Middle frontal gyrus (tissue), 1 donor: Measurements from ENCODE around the gene SSX4.
"Not testable (repeated sequence)": the region's sequence is repeated elsewhere in the genome, so short reads cannot be mapped to it uniquely, and the experiment has no call there.

Source experiments
- DNase-seq: peaks from one replicate; pipeline ENCODE4 v3.0.0-alpha.2; 2015; ENCODE audit warnings: low spot score; ENCODE audit errors: extremely low spot score

The SSX4 gene, protein sequence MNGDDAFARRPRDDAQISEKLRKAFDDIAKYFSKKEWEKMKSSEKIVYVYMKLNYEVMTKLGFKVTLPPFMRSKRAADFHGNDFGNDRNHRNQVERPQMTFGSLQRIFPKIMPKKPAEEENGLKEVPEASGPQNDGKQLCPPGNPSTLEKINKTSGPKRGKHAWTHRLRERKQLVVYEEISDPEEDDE

DNA sequence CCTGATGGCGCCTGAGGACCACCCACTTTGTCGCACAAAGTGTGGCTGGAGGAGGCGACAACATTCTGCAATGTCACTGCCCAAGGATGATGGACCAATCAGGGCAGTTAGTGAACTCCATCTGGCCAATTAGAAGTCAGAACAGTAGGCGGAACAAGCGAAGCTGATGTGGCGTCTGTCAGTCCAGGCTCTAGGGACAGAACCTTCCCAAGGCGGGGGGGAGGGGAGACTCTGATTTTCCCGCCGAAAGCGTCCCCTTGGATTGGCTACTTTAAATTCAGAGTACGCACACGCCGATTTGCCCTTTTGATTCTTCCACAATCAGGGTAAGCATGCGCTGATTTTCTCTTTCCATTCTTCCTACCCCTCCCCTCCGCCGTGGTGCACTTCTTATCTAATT lies at the start of gene SSX4:
TSS of gene SSX4 (plus strand) at position 301 of the 400 bp plus-strand sequence. CDS start 515 bp downstream, outside the sequence.
- DNase-seq = not testable (repeated sequence)

DNA sequence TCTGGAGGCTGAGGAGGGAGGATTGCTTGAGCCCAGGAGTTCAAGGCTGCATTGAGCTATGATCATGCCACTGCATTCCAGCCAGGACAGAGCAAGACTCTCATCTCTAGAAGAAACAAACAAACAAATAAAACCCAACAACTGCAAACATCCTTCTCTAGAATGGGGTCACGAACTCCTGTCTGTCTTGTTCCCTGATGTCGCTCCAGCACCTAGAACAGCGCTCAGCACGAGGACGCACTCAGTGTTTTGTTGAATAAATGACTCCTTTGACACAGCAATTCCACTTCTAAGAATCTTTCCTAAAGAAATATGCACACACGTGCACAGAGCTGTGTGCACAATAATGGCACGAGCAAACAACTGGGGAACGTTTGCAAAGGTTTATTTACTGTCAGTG lies 37.3 kb upstream of the SSX4 start:
- not testable (repeated sequence) for DNase-seq

DNA sequence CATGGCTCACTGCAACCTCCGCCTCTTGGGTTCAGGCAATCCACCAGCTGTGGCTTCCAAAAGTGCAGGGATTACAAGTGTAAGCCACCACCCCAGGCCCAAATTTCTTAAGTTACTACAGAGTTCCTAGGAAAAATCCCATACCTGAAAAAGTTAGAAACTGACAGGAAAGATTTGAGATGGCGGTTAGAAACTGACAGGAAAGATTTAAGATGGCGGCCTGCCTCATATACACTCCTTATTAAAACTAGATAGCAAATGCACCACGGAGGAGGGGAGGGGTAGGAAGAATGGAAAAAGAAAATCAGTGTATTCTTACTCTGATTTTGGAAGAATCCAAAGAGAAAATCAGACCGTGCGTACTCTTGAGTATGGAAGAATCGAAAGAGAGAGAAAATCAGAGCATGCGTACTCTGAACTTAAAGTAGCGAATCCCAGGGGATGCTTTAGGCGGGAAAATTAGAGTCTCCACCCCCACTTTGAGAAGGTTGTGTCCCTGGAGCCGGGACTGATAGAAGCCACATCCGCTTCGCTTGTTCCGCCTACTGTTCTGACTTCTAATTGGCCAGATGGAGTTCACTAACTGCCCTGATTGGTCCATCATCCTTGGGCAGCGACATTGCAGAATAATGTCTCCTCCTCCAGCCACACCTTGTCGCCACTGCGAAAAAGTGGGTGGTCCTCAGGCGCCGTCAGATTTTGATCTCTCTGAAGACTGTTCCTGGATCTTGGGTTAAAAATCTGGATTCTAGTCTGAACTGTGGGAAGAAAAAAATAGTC lies 26.8 kb upstream of the SSX4 start, which contains the start of gene SSX3:
TSS of gene SSX3 (minus strand) at position 389 of the 780 bp plus-strand sequence. CDS start 1,454 bp downstream, outside the sequence.
- not testable (repeated sequence) for DNase-seq

DNA sequence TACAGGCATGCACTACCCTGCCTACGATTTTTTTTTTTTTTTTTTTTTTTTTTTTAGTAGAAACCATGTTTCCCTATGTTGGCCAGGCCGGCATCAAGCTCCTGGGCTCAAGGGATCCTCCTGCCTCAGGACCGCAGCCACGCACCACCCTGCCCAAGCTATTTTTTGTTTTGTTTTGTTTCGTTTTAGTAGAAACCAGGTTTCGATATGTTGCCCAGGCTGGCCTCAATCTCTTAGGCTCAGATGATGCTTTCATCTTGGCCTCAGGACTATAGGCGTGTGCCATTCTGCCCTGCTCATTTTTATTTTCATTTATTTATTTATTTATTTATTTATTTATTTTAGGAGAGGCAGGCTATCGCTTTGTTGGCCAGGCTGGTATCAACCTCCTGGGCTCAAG lies 25.7 kb upstream of the SSX4 start:
- DNase-seq = no peak

DNA sequence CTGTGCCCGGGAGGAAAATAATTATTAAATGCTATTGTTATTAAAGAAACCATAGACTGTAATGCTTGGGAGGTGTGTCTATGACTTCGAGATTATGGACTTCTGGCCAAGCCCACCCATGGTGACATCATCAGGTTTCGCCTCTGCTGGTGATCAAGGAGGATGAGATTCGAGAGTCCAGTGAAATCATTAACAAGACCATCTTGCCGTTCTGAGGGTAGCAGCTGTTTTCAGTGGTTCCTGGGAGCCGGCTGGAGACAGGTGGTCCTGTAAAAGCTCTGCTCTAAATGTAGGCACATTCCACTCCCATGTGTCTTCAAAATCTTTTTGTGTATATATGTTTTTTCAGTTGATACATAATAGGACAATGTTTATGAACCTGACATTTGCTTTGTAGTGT lies 24.1 kb upstream of the SSX4 start:
- DNase-seq = not testable (repeated sequence)

DNA sequence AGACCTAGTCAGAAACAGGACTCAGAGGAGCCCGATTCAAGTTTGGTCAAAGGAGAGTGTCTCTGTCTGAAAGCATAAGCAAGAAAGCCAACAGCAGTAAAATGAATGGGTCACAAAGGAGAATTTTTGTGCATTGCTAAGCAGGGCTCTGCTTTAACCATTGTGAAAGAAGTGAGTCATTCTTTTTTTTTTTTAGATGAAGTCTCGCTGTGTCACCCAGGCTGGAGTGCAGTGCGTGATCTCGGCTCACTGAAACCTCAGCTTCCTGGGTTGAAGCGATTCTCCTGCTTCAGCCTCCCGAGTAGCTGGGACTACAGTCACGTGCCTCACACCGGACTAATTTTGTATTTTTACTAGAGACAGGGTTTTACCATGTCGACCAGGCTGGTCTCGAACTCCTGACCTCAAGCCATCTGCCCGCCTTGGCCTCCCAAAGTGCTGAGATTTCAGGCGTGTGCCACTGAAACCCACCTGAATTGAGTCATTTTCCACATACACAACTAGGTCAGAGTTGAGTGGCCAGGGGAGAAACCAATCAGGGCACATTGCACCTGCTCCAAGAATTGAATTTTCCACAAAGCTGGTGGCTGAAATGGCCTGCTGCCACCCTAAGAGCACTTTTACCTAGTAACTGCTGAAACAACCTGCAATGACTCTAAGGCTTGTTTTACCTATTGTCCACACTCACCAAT lies 15.5 kb upstream of the SSX4 start:
- DNase-seq = not testable (repeated sequence)

DNA sequence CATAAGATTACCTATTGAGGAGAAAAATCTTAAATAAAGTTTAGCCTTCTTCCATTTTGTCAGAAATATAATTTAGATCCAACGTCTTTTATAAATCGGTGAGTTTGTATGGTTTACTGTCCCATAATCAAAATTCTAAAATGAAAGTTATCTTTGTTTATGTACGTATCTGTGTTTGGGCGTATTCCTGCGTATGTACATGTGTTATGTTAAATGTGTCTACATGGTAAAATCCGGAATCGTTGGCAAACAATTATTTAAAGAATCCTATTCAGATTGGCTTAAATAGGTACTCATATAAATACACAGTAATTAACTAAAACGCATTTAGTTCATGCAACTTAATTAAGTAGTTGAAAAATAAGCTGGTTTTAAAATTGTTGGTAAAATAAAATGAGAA lies 12.9 kb upstream of the SSX4 start:
- DNase-seq = not testable (repeated sequence)

DNA sequence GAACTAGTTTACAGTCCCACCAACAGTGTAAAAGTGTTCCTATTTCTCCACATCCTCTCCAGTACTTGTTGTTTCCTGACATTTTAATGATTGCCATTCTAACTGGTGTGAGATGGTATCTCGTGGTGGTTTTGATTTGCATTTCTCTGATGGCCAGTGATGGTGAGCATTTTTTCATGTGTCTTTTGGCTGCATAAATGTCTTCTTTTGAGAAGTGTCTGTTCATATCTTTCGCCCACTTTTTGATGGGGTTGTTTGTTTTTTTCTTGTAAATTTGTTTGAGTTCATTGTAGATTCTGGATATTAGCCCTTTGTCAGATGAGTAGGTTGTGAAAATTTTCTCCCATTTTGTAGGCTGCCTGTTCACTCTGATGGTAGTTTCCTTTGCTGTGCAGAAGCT lies 13.6 kb downstream of the SSX4 start:
- not testable (repeated sequence) for DNase-seq

DNA sequence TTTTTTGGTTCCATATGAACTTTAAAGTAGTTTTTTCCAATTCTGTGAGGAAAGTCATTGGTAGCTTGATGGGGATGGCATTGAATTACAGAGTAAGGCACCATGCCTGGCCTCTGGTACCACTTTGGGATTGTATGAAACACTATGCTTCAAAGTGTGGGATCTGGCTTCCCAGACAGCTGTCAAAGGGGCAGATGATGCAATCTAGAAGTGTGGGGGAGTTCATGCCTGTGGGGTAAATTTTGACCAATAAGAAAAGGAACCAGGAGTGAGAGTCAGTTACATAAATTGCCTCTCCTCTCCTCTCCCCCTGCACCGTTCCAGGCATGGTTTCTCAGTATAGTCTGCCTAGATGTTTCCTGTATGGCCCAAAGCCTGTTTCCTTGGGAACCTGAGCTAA lies 14.5 kb downstream of the SSX4 start:
- DNase-seq = not testable (repeated sequence)

DNA sequence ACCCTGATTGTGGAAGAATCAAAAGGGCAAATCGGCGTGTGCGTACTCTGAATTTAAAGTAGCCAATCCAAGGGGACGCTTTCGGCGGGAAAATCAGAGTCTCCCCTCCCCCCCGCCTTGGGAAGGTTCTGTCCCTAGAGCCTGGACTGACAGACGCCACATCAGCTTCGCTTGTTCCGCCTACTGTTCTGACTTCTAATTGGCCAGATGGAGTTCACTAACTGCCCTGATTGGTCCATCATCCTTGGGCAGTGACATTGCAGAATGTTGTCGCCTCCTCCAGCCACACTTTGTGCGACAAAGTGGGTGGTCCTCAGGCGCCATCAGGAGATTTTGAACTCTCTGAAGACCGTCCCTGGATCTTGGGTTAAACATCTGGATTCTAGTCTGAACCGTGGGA lies 28.5 kb downstream of the SSX4 start, which contains the start of gene SSX4B:
TSS of gene SSX4B (minus strand) at position 101 of the 400 bp plus-strand sequence. CDS start 588 bp downstream, outside the sequence.
- not testable (repeated sequence) for DNase-seq

DNA sequence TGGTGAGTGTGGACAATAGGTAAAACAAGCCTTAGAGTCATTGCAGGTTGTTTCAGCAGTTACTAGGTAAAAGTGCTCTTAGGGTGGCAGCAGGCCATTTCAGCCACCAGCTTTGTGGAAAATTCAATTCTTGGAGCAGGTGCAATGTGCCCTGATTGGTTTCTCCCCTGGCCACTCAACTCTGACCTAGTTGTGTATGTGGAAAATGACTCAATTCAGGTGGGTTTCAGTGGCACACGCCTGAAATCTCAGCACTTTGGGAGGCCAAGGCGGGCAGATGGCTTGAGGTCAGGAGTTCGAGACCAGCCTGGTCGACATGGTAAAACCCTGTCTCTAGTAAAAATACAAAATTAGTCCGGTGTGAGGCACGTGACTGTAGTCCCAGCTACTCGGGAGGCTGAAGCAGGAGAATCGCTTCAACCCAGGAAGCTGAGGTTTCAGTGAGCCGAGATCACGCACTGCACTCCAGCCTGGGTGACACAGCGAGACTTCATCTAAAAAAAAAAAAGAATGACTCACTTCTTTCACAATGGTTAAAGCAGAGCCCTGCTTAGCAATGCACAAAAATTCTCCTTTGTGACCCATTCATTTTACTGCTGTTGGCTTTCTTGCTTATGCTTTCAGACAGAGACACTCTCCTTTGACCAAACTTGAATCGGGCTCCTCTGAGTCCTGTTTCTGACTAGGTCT lies 43.8 kb downstream of the SSX4 start:
- DNase-seq = not testable (repeated sequence)

DNA sequence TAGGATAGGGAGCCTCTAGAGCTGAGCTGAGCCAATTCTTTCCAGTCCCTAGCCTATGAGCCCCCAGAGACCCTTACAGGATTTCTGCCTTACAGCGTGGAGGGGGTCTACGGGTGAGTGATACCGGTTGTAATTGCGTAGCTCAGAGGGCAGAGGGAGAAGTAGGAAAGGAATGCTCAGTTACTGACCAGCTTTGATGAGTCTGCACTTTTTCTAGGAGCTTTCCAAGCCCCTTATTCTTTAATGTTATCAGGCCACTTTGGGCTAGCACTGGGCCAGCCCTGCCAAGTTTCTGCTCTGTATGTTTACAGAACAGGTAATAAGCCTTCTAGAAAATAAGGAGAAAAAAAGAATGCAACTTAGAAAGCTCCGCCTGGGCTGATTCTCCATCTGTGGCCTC lies 46.3 kb downstream of the SSX4 start:
- DNase-seq = not testable (repeated sequence)

DNA sequence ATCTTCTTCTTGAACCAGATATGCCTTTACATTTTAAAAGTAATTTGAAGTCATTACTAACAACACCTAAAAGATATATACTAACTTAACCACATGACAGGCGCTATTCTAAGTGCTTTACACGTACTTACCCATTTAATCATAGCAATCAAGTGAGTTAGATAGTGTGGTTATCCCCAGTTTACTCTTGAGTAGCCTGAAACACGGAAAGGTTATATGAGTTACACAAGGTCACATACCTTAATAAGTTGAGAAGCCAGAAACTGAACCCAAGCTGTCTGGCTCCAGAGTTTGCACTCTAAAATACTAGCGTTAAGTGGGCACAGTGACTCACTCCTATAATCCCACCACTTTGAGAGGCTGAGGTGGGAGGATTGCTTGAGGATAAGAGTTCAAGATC lies 46.8 kb downstream of the SSX4 start:
- not testable (repeated sequence) for DNase-seq

DNA sequence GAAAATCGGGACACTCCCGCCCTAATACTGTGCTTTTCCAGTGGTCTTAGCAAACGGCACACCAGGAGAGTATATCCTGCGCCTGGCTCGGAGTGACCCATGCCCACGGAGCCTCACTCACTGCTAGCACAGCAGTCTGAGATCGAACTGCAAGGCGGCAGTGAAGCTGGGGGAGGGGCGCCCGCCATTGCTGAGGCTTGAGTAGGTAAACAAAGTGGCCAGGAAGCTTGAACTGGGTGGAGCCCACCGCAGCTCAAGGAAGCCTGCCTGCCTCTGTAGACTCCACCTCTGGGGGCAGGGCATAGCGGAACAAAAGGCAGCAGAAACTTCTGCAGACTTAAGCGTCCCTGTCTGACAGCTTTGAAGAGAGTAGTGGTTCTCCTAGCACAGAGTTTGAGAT lies 50.4 kb downstream of the SSX4 start:
- DNase-seq = not testable (repeated sequence)
